Natural killer cell (primary cell): ENCODE data around the gene TEX264. TPM values are rescaled to one million over a fixed set of nuclear protein-coding genes. Genes with fewer than 3 reads are reported as not detected.

Experiments
- ATAC-seq, 3 donors: fragments of 150-1000 bp in 2 of 3; fragments of 200-7000 bp in 1 of 3; cut with Tn5 transposase; 1 replicate in 1 of 3; 2 replicates in 2 of 3; pipeline ENCODE4 v1.10.0; 2021; ENCODE audit warnings: mild to moderate bottlenecking in 2 of 3, moderate library complexity in 2 of 3
- DNase-seq, 2 donors: peaks; one replicate each; pipeline versions ENCODE4 v3.0.0 to v3.0.0-alpha.2; 2013 to 2021; ENCODE audit warnings: mixed read lengths in 1 of 2
- H3K27ac ChIP-seq: one replicate; pipeline ENCODE4 v1.5.1; 2013; ENCODE audit warnings: mild to moderate bottlenecking, low read length
- H3K27me3 ChIP-seq: one replicate; pipeline ENCODE4 v1.6.1; 2013; ENCODE audit warnings: low read length; ENCODE audit not compliant: control insufficient read depth, insufficient read depth
- H3K36me3 ChIP-seq: one replicate; pipeline ENCODE4 v1.6.1; 2013; ENCODE audit warnings: low read length; ENCODE audit not compliant: control insufficient read depth, insufficient read depth
- H3K4me1 ChIP-seq: one replicate; pipeline ENCODE4 v1.6.1; 2013; ENCODE audit warnings: low read length; ENCODE audit not compliant: control insufficient read depth, insufficient read depth
- H3K4me3 ChIP-seq: one replicate; pipeline ENCODE4 v1.5.1; 2013; ENCODE audit warnings: low read length
- H3K9me3 ChIP-seq: one replicate; pipeline ENCODE4 v1.6.1; 2013; ENCODE audit warnings: low read length; ENCODE audit not compliant: control insufficient read depth, insufficient read depth
- H3K27ac Mint-ChIP-seq, 2 donors: one replicate each; pipeline ENCODE4 v1.8.0; 2022; ENCODE audit warnings: mild to moderate bottlenecking in 2 of 2, mixed read lengths in 2 of 2, moderate library complexity in 1 of 2
- H3K27me3 Mint-ChIP-seq, 2 donors: one replicate each; pipeline ENCODE4 v1.8.0; 2022; ENCODE audit warnings: low read depth in 2 of 2, mixed read lengths in 2 of 2
- H3K36me3 Mint-ChIP-seq: one replicate; pipeline ENCODE4 v1.8.0; 2022; ENCODE audit warnings: mixed read lengths
- H3K4me1 Mint-ChIP-seq, 2 donors: one replicate each; pipeline ENCODE4 v1.8.0; 2022; ENCODE audit warnings: mixed read lengths in 2 of 2
- H3K4me3 Mint-ChIP-seq: one replicate; pipeline ENCODE4 v1.8.0; 2022; ENCODE audit warnings: mild to moderate bottlenecking, moderate library complexity, mixed read lengths
- H3K9me3 Mint-ChIP-seq, 2 donors: one replicate each; pipeline ENCODE4 v1.8.0; 2022; ENCODE audit warnings: mixed read lengths in 2 of 2
- WGBS: methylation state at CpG from one replicate; pipeline ENCODE4 v1.1.7; 2013; ENCODE audit warnings: missing lambda C conversion rate; ENCODE audit not compliant: insufficient coverage; 5-methylcytosine and 5-hydroxymethylcytosine counted together
- intact Hi-C: fragments of 100-400 bp; cut with micrococcal nuclease; formaldehyde crosslinking; loops from one replicate; pipeline ENCODE4 v1.14.2; 2022
- total RNA-seq, 4 donors: library from RNA; stranded (reverse); fragments of 120-200 nt in 1 of 4; gene quantifications; one replicate each; pipeline versions ENCODE4 v1.2.3 to v1.2.4, GENCODE V29; 2013 to 2022
- TF ChIP-seq, protein P1 (sequence below): fragments of 200-600 bp; IDR thresholded peaks from one replicate; pipeline ENCODE4 v1.8.0; 2022; ENCODE audit warnings: antibody characterized with exemption

The TEX264 gene
- total RNA-seq, 3 donors from 2014 or later (not counting 1 experiment from before 2014, with no cell fraction given): 41.1 to 46.8 (median 45.4) TPM

DNA sequence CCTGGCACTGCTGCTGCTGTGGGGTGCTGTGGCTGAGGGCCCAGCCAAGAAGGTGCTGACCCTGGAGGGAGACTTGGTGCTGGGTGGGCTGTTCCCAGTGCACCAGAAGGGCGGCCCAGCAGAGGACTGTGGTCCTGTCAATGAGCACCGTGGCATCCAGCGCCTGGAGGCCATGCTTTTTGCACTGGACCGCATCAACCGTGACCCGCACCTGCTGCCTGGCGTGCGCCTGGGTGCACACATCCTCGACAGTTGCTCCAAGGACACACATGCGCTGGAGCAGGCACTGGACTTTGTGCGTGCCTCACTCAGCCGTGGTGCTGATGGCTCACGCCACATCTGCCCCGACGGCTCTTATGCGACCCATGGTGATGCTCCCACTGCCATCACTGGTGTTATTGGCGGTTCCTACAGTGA is 38.0 kb downstream of the TEX264 start:
- Mint-ChIP-seq H3K4me1 (peaks cover 16 to 37% of the 10 kb centered on the region in 2 donors), H3K27ac (peak overlapping the region in 1 of 2 donors; percentile 82), H3K27me3 (no peaks in the 10 kb centered on the region), H3K36me3 (no peaks in the 10 kb centered on the region), H3K9me3 (no peaks in the 10 kb centered on the region), H3K4me3 (no peak overlapping the region)
- ATAC-seq (no peak), DNase-seq (peak in 1 of 2 donors; percentile 11)
- Histone ChIP-seq H3K4me3 (no peak overlapping the region), H3K4me1 (no peaks in the 10 kb centered on the region), H3K27ac (no peak overlapping the region), H3K27me3 (no peaks in the 10 kb centered on the region), H3K9me3 (no peaks in the 10 kb centered on the region), H3K36me3 (peaks cover 8% of the 10 kb centered on the region)
- 95% methylated on average over 17 of the region's 17 CpGs for WGBS
- intact Hi-C loops: no loop called here
- TF ChIP-seq, protein P1, sequence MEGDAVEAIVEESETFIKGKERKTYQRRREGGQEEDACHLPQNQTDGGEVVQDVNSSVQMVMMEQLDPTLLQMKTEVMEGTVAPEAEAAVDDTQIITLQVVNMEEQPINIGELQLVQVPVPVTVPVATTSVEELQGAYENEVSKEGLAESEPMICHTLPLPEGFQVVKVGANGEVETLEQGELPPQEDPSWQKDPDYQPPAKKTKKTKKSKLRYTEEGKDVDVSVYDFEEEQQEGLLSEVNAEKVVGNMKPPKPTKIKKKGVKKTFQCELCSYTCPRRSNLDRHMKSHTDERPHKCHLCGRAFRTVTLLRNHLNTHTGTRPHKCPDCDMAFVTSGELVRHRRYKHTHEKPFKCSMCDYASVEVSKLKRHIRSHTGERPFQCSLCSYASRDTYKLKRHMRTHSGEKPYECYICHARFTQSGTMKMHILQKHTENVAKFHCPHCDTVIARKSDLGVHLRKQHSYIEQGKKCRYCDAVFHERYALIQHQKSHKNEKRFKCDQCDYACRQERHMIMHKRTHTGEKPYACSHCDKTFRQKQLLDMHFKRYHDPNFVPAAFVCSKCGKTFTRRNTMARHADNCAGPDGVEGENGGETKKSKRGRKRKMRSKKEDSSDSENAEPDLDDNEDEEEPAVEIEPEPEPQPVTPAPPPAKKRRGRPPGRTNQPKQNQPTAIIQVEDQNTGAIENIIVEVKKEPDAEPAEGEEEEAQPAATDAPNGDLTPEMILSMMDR: no peak

DNA sequence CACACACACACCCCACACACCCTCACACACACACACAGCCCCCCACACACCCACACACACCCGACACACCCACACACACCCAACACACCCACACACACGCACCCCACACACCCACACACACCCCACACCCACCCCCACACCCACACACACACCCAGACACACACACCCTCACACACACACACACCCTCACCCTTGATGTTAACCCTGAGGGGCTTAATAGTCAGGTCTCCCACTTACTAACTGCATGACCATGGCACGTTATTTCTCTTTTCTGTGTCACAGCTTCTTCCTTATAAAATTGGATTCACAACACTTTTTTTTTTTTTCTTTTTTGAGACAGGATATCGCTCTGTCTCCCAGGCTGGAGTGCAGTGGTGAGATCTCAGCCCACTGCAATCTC is 38.6 kb downstream of the TEX264 start:
- Mint-ChIP-seq H3K27ac (peak overlapping the region; percentile 74 to 82), H3K27me3 (no peaks in the 10 kb centered on the region), H3K36me3 (no peaks in the 10 kb centered on the region), H3K4me3 (no peak overlapping the region), H3K4me1 (peaks cover 16 to 37% of the 10 kb centered on the region in 2 donors), H3K9me3 (no peaks in the 10 kb centered on the region)
- Histone ChIP-seq H3K27me3 (no peaks in the 10 kb centered on the region), H3K4me3 (no peak overlapping the region), H3K36me3 (peaks cover 4% of the 10 kb centered on the region), H3K9me3 (no peaks in the 10 kb centered on the region), H3K4me1 (no peaks in the 10 kb centered on the region), H3K27ac (no peak overlapping the region)
- intact Hi-C loops: no loop called here
- DNase-seq (no peak), ATAC-seq (no peak)
- TF ChIP-seq, protein P1: no peak
- WGBS: 43% methylated on average over 4 of the region's 4 CpGs

DNA sequence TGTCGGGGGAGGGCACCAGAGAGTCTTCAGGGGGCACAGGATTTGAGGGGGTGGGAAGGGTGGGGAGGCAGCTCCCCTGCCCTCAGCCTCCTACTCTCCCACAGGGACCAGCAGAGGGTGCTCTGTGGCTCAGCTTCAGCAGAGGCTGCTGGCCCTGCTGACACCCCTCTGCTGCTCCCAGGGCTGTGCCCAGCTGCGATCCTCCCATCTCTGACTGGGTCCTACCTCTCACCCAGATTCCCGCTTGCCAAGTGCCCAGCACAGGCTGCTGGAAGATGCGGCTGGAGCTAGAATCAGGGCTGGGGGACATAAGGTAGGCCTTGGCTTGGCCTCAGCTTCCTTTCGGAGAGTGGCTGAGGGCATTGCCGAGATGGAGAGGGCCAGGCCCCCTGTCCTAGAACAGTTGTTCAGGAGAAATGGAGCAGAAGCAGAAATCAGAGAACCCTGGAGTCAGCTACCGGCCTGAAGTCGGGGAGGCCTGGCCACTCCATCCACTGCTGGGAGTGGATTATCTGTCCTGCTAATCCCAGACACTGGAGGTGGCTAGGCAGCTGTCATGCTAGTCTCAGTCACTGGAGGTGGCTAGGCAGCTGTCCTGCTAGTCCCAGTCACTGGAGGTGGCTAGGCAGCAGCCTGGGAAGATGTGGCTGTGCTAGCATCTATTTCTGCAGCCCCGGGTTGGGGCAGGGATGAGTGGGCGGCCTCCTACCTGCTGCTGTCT is 39.7 kb downstream of the TEX264 start:
- no peak for DNase-seq
- Histone ChIP-seq H3K36me3 (no peaks in the 10 kb centered on the region), H3K4me1 (no peaks in the 10 kb centered on the region), H3K9me3 (no peaks in the 10 kb centered on the region), H3K27ac (no peak overlapping the region), H3K27me3 (no peaks in the 10 kb centered on the region), H3K4me3 (no peak overlapping the region)
- Mint-ChIP-seq H3K4me3 (no peak overlapping the region), H3K27ac (no peak overlapping the region), H3K4me1 (peaks cover 16 to 34% of the 10 kb centered on the region in 2 donors), H3K27me3 (no peaks in the 10 kb centered on the region), H3K9me3 (no peaks in the 10 kb centered on the region), H3K36me3 (no peaks in the 10 kb centered on the region)
- no peak for ATAC-seq
- 96% methylated on average over 10 of the region's 10 CpGs for WGBS
- intact Hi-C loops: no loop called here
- TF ChIP-seq, protein P1: no peak
